GM19238 (cell line): Measurements from ENCODE around the gene SCNN1G.

Experiments used
- DNase-seq: peaks from one replicate; pipeline ENCODE4 v3.0.0; 2011; ENCODE audit warnings: low spot score; ENCODE audit not compliant: insufficient read length

SCNN1G gene

DNA sequence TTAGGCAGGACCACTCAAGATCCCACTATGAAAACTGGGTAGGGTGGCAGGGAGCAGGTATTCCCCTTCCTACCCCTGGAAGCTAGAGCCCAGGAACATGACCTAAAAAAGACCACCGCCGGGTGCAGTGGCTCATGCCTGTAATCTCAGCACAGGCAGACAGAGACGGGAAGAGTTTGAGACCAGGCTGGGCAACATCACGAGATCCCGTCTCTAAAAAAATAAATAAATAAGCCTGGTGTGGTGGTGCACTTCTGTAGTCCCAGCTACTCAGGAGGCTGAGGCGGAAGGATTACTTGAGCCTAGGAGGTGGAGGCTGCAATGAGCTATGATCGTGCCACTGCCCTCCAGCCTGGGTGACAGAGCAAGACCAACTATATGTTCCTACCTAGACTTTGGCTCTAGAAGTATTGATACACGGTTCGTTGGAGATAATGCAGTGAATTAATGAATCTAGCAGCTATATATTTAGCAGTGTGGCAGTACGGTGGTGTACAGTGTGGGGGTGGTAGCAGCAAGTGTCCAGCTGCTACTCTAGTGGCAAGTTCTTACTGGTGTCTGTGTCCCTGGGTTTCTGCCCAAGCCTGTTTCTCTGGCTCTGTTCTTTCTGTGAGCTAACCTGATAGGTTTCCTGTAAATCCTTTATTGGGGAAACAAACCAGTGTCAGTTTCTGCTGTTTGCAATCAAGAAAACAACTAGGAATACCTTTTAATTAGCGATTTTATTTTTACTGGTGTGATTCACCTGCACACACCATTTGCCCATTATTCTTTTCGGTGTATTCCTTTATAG lies 30.0 kb upstream of the SCNN1G start:
- no peak for DNase-seq

GRCh38 chr16:23155445-23156049 lies 27.0 kb upstream of the SCNN1G start:
- no peak for DNase-seq

GRCh38 chr16:23156110-23156509 lies 26.4 kb upstream of the SCNN1G start:
- no peak for DNase-seq

DNA sequence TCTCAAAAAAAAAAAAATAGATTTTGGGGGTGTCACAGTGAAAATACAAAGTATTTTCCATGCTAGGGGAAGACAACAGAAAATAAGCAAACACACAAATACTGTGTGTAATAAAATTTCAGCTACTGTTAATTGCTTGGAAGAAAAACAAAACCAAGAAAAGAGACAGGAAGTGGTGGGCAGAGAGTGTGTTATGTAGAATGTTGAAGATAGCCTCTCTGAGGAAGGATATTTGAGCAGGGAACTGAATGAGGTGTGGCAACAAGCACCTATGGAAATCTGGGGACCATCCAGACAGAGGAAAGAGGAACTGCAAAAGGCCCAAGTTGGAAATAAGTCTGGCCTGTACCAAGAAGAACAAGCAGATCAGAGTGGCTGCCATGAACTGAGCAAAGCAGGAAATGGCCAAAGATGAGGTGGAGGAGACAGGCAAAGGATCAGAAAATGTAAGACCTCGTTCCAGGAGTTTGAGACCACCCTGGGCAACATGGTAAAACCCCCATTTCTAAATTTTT lies 25.5 kb upstream of the SCNN1G start:
- no peak for DNase-seq

DNA sequence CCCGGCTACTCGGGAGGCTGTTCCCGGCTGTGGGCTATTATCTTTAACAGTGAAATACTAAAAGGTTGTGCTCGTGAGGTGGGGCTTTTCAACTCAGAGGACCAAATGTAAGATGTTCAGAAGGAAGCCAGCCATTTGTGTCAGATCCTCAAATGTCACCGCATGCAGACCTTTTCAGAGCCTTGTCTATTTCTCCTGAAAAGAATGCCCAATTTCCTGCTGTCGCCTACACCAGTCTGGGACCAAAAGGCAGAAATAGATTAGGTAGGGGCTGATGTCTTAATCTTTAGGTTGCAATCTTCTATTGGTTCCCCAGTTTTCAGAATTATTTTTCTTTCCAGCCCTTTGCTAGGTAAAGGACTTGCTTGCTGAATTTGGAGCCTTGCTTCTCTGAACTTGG lies 24.4 kb upstream of the SCNN1G start:
- no peak for DNase-seq

DNA sequence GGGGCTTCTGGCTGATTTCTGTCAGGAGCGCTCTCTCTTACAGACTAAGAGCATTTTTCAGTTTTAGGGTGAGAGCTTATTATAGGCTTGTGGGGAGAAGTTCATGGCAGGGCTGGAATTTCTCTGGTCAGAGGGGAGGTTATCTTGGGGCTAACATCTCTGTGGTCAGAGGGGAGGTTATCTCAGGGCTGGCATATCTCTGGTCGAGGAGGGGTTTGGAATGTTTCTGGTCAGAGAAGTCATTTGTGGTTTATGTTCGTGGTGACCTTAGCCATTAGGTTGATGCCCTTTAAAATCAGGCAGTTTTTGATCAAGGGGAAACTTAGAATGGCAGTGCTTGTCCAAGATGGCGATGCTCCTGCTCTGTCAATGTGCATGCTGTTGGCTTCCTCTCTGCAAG lies 22.5 kb upstream of the SCNN1G start:
- DNase-seq = no peak

- DNase-seq = no peak
Observed at GRCh38 chr16:23160574-23160973, 22.0 kb upstream of the SCNN1G start.

GRCh38 chr16:23163921-23164320 lies 18.6 kb upstream of the SCNN1G start:
- DNase-seq = no peak

GRCh38 chr16:23164736-23165135 lies 17.8 kb upstream of the SCNN1G start:
- DNase-seq = no peak

- DNase-seq = no peak
Observed at GRCh38 chr16:23172583-23172982, 10.0 kb upstream of the SCNN1G start.

DNA sequence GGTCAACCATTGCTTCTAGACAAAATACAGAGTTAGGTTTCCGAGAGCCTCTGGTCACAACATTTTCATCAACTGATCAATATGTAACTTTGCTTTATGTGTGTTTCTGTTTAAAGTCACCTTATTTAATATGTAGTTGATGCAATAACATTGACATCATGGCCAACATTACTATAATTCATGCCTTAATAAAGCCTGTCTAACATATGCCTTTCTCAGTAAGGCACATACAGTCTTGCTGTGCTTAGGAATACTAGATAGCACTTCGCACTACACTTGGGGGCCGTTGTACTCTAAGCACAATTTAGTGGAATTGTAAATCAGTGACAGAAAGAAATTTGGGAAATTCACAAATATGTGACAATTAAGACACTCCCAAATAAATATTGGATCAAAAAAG lies 9.6 kb upstream of the SCNN1G start:
- no peak for DNase-seq

DNA sequence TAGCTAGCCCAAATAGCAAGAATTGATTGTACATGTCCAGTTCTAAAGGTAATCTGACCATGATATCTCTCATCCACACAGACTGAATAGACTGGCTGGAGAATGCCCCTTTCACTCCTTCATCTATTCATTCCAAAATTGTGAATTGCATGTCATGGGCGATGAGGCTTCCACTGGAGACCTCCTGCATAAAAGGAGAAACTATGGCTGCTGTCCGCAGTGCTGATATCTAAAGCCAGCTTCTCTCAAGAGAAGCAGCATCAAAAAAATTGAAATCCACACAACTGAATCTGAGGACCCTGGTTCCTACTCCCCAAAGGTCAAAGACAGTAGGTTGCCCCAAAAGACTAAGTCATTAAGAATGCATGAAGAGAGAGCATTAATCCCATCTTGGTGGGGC lies 7.9 kb upstream of the SCNN1G start:
- DNase-seq = no peak

- no peak for DNase-seq
Observed at GRCh38 chr16:23175651-23176050, 6.9 kb upstream of the SCNN1G start.

GRCh38 chr16:23181506-23181905 lies 1.0 kb upstream of the SCNN1G start:
- no peak for DNase-seq

DNA sequence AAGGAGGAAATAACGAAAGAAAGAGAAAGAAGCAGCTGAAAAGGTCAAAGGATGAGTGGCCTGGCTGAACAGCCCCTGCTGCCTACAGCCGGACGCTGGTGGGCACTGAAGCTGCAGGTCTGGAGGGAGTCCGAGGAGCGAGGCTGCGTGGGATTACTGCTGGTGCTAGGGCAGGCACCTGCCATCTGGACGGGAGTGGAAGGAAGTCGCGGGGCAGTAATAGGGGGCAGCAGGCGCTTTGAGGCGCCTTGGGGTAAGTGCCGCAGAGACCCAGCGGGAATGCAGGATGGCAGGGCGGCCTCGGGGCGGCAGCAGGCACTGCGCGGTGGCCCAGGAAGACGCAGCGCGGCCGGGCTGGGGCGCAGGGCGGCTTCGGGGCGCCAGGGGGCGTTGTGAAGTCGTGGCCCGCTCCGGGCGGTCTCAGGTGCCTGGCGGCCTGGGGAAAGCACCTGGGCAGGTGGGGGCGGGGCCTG lies 303 bp upstream of the SCNN1G start:
- peak; percentile 88 for DNase-seq

GRCh38 chr16:23183543-23183862 lies 958 bp downstream of the SCNN1G start:
- no peak for DNase-seq

GRCh38 chr16:23185656-23186055 lies 3.1 kb downstream of the SCNN1G start:
- DNase-seq = no peak

- DNase-seq = no peak
Observed at GRCh38 chr16:23186171-23186570, 3.6 kb downstream of the SCNN1G start.

DNA sequence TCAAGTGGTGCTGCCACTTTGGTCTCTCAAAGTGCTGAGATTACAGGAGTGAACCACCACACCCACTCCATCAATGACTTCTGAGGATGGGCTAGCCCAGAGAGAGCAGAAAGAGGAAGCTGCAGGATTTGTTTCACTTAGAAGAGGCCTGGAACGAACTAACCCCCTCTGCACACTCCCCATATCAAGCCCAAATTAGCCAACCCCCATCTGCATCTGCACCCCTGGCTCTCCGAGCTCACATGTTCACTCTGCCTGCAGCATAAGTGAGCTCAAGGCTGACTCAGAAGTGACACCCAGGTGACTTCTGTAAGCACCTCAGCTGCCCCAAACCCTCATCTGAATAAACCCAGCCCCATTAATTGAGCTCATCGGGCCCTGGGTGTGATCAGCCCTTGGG lies 4.8 kb downstream of the SCNN1G start:
- DNase-seq = no peak

DNA sequence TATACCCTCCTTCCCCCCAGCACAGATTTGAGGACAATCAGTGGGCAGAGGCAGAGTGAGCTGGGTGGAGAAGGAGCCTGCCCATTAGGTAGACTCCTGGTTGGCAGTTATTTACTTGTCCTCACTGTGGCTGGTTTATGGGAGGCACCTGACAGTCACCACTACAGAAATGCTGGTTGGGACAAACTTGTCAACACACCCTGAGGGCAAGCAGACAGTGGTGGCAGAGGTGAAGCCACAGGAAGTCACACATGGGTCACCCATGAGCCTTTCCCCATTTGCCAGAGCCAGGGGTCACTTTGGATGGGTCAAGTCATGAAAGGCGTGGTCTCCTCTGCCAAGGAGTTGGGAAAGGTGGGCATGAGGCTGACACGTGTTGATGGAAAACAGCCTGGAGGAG lies 6.4 kb downstream of the SCNN1G start:
- DNase-seq = no peak

DNA sequence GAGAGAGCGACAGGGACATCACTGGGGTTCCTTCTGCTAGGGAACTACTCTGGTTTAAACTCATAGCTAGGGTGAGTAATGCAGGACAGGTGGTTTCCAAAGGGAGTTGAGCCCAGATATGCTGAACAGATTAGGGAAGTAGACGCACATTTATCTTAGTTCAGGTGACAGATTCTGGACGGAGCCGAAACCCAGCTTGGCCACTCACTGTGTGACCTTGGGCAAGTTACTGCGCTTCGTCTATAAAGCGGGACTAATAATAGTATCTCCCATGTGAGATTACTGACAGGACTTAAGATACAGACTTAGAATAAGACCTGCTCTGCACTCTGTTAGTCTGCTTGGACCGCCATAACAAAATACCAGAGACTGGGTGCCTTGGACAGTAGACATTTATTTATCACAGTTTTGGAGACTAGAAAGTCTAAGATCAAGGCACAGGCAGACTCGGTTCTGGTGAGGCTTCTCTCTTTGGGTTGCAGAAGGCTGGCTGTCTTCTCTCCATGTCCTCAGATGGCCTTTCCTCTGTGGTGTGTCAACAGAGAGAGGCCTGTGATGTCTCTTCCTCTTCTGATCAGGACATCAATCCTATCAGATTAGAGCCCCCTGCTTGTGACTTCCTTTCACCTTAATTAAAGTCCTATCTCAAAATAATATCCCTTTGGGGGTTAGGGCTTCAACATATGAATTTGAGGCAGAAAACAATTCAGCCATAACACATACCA lies 12.1 kb downstream of the SCNN1G start:
- no peak for DNase-seq

DNA sequence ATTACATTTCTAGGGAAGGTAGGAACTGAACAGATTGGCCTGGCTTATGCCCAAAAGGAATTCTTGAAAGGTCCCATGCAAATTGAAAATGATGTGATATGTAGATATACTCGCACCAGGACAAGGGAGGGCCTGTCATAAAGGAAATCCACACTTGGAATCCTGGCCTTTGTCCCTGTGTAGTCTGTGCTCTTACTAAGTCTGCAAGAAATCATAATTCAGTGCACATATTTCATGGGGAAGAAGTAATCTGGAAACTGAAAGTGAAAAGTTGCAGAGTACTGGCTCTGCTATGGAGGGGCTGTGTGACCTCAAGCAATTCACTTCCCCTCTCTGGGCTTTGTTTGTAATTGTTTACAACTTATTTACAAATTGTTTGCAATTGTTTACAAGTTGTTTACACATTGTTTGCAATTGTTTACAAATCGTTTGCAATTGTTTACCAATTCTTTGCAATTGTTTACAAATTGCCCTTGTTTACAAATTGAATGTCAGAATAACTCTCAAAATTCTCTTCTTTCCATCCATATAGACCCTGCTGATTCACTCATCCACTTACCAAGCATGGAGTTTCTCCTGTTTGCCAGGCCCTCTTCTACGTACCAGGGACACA lies 12.9 kb downstream of the SCNN1G start:
- no peak for DNase-seq
